Suppressor macrophage (primary cell): ENCODE results near the gene PERM1.
"Not testable (repeated sequence)": the region's sequence is repeated elsewhere in the genome, so short reads cannot be mapped to it uniquely, and the experiment has no call there.

Experiments used
- DNase-seq, 4 experiments: peaks; one replicate each; pipeline ENCODE4 v3.0.0-alpha.2; 2020 to 2022

Gene PERM1

DNA sequence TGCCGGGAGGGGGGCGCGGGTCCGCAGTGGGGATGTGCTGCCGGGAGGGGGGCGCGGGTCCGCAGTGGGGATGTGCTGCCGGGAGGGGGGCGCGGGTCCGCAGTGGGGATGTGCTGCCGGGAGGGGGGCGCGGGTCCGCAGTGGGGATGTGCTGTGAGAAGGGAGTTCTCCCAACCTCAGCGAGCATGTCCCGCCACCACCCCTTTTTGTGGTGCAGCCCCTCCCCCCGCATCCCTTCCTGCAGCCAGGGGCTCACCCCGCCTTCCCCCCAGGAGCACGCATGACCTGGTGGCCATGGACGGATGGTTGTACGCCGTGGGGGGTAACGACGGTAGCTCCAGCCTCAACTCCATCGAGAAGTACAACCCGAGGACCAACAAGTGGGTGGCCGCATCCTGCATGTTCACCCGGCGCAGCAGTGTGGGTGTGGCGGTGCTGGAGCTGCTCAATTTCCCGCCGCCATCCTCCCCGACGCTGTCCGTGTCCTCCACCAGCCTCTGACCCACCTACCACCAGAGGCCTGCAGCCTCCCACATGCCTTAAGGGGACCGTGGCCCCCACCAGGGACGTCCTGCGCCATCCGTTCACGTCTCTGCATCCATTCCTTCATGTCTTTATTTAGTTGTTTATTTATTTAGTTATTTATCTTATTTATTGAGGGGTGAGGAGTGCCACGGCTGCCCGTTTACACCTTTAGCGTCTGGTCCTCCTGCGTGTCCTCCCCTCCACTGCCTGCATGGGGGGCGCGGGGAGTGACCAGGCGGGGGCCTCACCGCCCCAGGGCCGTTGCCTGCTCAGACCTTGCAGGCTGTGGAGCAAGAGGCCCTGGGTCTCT, 17.0 kb downstream of the PERM1 start:
- DNase-seq, result no peak

DNA sequence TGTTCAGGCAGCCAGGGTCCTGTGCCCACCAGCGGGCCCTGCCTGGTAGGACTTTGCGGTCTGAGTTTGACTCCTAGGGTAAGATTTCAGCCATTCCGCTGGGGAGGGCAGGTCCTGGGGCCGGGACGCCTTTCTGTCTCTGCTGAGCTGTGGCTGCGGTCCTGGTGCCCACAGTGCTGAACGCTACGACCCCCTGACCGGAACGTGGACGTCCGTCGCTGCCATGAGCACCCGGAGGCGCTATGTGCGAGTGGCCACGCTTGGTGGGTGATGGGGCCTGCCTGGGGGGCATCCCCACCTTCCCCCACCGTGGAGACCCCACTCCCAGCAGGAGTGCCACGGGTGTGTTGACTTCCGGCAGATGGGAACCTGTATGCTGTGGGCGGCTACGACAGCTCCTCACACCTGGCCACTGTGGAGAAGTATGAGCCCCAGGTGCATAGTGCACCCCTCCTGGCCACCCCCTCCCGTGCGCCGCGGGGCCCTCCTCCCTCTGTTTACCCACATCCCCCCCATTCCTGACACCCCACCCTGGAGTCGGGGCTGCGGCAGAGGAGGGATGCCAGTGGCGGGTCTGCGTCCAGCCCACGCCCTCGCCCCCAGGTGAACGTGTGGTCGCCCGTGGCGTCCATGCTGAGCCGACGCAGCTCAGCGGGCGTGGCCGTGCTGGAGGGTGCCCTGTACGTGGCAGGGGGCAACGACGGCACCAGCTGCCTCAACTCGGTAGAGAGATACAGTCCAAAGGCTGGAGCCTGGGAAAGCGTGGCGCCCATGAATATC, 18.0 kb downstream of the PERM1 start:
- DNase-seq, result no peak

DNA sequence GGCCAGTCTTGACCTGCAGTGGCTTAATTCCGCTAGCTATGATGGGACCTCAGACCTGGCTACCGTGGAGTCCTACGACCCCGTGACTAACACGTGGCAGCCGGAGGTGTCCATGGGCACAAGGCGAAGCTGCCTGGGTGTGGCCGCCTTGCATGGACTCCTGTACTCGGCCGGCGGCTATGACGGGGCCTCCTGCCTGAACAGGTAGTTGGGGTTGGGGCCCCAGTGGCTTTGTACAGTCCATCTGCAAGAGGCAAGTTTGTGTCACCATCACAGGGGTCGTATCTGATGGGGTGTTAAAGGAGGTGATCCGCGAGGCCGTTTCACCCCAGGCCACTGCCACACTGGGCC, 18.6 kb downstream of the PERM1 start:
- no peak for DNase-seq

DNA sequence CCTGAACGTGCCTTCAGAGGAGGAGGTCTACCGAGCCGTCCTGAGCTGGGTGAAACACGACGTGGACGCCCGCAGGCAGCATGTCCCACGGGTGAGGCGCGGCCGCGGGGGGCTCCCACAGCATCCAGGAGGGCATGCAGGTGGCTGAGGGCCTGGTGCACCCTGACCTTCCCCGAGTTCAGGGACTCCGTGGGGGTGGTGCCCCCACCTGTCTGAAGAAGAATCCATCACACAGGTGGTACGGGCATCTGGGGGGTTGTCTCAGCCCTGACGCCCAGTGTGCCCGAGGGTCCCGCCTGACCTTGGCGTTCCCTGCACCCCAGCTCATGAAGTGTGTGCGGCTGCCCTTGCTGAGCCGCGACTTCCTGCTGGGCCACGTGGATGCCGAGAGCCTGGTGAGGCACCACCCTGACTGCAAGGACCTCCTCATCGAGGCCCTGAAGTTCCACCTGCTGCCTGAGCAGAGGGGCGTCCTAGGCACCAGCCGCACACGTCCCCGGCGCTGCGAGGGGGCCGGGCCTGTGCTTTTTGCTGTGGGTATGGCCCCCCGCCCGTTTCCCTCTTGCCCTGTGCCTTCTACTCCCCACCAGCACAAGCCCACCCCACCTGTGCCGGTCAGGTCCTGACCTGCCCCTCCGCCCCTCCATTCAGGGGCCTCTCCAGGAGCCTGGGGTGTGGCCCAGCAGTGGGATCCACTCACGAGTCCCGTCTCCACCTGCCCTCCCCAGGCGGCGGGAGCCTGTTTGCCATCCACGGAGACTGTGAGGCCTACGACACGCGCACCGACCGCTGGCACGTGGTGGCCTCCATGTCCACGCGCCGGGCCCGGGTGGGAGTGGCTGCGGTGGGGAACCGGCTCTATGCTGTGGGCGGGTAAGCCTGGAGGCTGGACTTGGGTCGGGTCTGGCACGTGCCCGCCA, 19.3 kb downstream of the PERM1 start:
- no peak for DNase-seq

DNA sequence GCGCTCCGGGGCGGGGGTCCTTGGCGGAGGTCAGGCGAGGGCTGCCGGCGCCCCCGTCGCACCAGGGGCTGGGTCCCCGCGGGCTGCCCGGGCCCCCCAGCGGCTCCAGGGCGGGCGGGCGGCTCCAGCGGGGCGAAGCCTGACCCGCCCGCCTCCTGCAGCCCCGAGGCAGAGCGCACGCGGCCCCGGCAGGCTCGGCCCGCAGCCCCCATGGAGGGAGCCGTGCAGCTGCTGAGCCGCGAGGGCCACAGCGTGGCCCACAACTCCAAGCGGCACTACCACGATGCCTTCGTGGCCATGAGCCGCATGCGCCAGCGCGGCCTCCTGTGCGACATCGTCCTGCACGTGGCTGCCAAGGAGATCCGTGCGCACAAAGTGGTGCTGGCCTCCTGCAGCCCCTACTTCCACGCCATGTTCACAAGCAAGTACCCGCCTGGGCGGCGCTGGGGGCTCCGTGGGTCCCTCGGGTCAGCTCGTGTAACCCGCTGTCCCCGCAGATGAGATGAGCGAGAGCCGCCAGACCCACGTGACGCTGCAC, 20.7 kb downstream of the PERM1 start:
- peak in 1 of 4 experiments; percentile 38 for DNase-seq

DNA sequence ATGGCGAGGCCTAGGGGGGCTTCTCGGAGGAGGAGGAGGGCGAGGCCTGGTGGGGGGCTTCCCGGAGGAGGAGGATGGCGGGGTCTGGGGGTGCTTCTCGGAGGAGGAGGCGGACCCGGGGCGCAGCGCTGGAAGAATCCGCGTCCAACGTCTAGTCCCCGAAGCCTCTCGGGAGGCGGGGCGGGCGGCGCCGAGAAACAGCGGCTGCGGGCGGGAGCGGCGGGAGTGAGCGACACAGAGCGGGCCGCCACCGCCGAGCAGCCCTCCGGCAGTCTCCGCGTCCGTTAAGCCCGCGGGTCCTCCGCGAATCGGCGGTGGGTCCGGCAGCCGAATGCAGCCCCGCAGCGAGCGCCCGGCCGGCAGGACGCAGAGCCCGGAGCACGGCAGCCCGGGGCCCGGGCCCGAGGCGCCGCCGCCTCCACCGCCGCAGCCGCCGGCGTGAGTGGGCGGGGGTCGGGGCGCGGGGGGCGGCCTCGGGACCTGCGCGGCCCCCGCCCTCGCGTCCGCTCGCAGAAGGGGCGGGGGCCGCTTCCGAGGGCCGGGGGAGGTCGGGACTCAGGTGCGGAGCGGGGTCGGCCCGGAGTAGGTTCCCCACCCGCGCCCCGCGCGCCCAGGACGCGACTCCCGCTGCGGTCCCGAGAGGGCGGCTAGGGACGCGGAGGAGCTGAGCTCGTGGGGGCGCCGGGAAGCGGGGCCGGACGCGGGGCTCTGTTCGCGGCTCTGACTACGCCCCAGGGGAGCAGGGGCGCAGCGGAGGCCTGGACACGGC, 21.3 kb downstream of the PERM1 start, which contains the start of gene KLHL17:
Gene KLHL17, plus strand, starts transcription at position 222 of the 769 bp plus-strand sequence. Its CDS starts 110 bp downstream, at position 332.
- DNase-seq, result peak; percentile 73 to 92 (median 84)

DNA sequence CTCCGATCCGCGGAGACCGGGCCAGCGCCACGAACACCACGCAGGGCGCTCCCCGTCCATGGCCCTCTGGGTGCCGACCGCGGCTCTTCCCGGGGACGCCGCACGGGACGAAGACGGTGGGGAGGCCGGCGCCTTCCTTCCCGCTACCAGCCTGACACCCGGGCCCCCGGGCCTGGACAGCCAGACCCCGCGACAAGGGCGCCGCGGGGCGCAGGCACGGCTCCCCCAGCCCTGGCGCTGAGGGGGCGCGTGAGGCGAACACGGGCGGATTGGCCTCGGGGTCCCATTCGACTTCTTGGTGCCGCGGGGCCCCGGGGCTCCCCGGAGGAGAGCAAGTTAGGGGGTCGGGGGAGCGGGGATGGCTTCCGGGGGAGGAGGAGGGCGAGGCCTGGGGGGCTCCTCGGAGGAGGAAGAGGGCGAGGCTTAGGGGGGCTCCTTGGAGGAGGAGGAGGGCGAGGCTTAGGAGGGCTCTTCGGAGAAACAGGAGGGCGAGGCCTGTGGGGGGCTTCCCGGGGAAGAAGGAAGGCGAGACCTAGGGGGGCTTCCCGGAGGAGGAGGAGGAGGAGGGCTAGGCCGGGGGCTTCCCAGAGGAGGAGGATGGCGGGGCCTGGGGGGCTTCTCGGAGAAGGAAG, 22.0 kb downstream of the PERM1 start:
- DNase-seq, result no peak

DNA sequence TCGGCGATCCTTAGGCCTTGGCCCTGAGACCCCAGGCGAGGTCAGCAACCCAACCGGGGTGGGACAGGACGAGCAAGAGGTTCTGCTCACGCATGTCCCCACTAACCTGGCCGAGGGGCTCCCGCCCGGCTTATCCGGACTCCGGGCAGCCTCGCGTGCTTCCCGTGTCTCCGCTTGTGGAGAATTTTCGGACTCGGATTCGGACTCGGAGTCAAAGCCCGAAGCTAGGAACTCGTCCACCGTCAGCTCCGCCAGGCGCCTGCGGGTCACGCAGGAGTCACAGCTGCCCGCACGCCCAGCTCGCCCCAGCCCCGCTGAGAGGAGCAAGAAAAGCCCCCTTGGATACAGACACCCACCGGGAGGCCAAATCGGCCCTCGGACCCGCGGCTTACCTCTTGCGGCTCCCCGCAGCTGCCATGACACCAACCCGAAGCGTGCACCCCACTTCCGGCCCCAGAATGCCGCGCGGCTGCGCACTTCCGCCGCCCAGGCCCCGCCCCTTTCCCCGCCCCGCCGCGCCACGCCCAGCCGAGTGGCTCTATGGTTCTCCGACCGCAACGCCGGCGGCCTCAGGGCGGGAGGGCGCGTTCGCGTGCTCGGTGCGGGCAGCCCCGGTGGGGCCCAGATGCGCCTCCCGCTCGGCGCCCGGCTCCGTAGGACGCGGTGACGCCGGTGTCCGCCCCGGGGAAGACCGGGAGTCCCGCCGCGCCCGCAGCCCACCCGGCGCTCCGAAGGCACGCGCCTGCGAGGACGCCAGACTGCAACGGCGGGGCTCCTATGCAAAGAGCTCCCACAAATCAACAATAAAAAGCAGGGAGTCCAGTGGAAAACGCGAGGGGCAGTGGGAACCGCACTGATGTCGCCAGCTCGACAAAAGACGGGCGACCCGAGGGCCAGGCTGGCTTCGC, 22.8 kb downstream of the PERM1 start, which contains the start of gene NOC2L:
Gene NOC2L, minus strand, starts transcription at position 434 of the 908 bp plus-strand sequence. Its CDS starts 16 bp downstream, at position 418.
- peak; percentile 90 to 97 (median 96) for DNase-seq

DNA sequence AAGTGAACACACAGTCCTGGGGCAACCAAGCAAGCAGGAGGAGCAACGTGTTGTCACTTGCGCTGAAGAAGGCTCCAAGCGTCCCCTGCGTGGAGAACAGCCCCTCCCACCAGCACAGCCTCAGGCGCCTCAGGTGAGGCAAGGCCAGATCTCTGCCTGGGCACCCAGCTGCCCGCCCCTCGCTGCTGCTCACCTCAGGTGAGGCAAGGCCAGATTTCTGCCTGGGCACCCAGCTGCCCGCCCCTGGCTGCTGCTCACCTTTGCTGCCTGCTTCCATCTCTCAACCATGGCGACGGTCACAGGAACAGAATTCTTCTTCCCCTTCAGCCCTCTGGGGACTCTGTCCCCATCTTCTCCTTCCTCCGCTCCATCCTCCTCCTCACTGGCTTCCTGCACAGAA, 25.3 kb downstream of the PERM1 start:
- DNase-seq, result no peak

DNA sequence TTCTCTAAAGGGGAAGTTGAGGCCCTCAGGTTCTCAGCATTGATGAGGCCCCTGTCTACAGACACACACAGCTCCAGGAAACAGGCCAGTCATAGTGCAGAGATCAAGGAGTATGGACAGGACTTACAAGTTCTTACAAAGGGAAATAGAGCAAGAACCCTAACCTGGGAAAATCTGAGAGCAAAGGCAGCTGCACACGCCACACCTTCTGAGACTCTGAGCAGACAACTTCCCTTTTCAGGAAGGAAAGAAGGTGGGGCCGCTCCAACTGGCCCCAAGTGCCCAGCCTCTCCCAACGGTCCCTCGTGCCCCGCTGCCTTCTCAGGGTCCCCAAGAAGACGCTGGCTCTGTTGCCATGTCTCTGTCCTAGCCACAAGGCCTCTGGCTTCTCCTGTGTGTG, 26.4 kb downstream of the PERM1 start:
- DNase-seq, result peak in 1 of 4 experiments; percentile 50

DNA sequence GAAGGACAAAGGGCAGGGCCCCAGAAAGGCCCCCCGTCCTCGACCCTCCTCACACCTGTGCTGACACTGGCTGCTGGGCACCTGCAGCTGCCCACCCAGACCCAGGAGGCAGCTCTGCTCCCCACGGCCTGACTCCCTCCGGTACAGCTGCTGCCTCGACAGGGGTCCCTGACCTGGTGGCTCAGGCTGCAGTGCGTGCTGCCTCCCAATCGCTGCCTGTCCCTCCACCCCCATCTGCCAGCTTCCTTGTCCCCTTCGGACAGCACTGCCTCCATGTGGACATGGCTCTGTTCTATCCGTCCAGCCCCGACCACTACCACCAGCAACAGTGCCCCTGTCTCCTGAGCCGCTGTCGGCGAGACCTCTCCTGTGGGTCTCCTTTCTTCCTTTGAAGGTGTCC, 27.0 kb downstream of the PERM1 start:
- DNase-seq, result no peak

DNA sequence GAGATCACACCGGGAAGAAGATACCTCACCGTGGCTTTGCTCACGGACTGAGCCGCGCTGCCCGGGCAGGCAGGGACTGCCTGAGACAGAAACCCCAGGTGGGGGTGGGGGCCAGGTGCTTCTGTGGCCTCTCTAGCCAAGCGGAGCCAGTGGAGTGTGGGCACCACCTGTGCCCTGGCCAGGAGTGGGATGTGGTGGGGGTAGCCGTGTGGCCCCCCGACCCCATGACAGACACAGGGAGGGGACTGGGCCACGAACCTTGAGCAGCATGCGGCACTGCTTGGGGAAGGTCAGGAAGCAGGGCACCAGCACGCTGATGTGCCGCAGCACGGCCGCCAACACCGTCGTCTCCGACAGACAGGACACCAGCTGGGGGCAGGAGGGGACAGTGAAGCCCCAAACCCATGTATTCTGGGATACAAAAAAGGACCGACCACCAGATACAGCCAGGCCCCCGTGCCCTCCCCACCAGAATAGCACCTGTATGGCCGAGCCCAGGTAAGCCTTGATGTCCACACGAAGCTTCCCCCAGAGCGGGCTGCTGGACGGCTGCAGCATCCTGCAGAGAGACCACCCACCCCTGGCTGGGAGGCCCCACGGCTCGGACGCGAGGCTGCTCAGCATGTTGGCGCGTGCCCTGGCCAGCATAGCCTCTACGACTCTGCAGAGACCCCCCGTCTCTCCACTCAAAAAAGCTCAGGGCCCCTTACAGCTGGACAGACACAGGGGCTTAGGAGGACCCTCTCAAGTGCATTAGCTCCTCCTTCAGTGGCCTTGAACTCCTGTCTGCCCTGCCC, 28.2 kb downstream of the PERM1 start:
- no peak for DNase-seq

DNA sequence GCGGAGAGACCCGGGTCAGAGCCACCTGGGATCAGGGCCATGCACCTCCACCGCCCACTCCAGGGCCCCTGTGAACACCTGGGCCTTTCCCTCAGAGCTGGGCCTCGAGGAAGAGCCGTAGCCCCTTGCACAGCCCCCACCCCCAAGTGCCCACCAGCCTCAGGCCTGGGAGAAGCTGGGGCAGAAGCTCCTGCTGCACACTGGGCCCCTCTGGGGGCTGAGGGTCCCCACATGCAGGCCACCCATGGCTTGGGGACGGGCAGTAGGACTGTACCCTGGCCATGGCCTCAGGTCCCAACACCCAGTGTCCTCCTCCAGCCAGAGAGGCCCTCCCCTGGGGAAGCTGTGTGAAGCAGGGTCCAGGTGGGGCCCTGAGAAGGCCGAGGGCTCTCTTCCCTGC, 29.3 kb downstream of the PERM1 start:
- DNase-seq, result no peak

DNA sequence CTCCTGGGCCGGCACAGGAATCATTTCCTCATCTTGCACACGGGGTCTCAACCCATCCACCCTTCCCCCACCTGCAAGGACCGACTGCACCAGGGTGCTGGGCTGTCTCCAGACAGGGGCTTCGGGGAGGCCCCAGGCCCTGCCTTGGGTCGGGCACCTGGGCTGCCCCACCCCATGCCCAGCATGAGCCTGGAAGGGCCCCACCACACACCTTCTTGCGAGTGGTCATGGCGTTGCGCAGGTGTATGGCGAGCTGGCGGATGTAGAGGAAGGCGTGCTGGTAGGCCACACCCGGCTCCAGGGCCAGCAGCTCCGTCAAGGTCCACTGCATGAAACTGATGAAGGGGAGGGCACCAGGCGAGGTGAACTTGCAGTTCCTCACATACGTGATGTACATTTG, 29.7 kb downstream of the PERM1 start:
- no peak for DNase-seq

DNA sequence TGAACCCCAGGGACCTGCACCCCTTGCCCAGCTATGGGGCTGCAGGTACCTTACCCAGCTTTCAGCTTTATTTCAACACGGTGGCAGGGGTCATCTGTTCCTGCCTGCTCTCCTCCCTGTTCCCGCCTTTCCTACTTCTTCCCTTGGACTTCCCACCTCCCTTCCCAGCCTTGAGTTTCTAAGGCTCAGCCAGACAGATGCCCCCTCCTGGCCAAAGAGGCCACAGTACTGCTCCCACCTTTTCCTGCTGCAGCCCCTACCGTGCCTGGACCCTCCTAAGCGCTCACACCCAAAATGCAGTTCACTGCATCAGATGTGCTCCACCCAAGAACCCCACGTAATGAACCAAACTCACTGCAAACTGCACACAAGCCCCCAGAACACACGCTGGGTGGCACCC, 30.5 kb downstream of the PERM1 start:
- no peak for DNase-seq

DNA sequence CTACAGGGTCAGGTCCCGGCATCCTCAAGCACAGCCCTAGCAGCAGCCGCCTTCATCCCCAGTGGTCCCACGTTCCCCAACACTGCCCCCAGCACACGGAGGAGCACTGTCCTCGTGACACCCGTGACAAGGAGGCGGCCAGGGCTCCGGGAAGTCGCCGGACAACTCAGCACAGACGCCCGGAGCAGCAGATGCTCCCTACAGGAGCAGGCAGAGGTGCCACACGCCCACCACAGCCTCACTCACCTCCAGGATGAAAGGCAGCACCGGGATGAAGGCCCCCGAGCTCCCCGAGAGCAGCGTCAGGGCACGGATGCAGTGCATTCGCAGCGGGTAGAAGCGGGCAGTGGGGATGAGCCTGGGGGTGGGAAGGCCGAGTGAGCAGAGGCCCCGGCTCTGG, 31.0 kb downstream of the PERM1 start:
- no peak for DNase-seq

DNA sequence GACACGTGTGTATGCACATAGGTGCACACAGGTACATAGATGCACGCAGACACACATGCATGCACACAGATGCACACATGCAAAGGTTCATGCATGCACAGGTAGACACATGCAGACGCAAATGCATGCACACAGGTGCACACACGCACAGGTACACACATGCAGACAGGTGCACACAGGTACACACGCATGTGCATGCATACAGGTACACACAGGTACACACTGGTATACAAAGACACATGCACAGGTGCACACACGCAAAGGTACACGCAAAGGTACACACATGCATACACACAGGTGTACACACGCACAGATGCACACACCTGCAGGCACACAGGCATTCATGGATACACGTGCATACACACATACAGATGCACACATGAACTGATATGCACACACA, 31.6 kb downstream of the PERM1 start:
- DNase-seq, result no peak

DNA sequence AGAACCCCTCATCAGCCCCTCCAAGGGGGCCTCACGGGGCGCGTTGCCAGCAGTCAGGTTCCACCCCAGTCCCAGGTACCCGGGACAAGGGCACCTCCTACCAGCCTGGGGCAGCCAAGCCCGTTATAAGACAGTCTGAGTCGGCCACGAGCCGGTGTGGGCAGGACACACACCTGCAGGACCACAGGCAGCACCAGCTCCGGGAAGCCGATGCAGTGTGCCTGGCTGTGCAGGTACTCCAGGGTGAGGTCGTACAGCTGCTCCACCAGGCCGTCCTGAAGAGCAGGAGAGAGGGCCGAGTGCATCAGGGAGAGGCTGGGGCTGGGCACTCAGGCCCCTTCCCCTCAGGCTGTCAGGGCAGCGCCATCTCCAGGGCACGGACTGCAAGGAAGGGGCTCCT, 33.9 kb downstream of the PERM1 start:
- DNase-seq, result no peak

DNA sequence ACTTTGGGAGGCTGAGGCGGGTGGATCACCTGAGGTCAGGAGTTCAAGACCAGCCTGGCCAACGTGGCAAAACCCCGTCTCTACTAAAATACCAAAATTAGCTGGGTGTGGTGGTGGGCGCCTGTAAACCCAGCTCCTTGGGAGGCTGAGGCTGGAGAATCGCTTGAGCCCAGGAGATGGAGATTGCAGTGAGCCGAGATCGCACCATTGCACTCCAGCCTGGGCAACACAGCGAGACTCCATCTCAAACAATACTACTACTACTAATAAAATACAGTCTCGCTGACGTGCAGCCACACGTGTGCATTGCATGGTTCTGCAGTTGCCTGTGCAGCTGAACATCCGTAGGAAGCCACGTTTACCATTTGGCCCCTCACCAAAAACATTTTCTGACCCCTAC, 35.1 kb downstream of the PERM1 start:
- not testable (repeated sequence) for DNase-seq
